GM20000 (cell line): ENCODE results near the gene ALOX5AP.
"Not testable (repeated sequence)": the region's sequence is repeated elsewhere in the genome, so short reads cannot be mapped to it uniquely, and the experiment has no call there.

Experiments
- DNase-seq: peaks from one replicate; pipeline ENCODE4 v3.0.0; 2012; ENCODE audit warnings: low spot score
- CTCF ChIP-seq: IDR thresholded peaks from 2 replicates; pipeline ENCODE4 v1.5.1; 2012; ENCODE audit warnings: mild to moderate bottlenecking, control low read depth; ENCODE audit errors: extremely low read depth, missing control alignments

Gene ALOX5AP

GRCh38 chr13:30745906-30746686 lies 10.8 kb downstream of the ALOX5AP start:
- TF ChIP-seq CTCF: no peak
- no peak for DNase-seq

GRCh38 chr13:30746791-30747190 lies 11.4 kb downstream of the ALOX5AP start:
- DNase-seq: no peak
- TF ChIP-seq CTCF: no peak

GRCh38 chr13:30747845-30748244 lies 12.5 kb downstream of the ALOX5AP start:
- not testable (repeated sequence) for DNase-seq

GRCh38 chr13:30748717-30749116 lies 13.4 kb downstream of the ALOX5AP start:
- no peak for TF ChIP-seq CTCF
- DNase-seq: no peak

GRCh38 chr13:30750036-30750435 lies 14.7 kb downstream of the ALOX5AP start:
- DNase-seq: no peak
- no peak for TF ChIP-seq CTCF

- no peak for TF ChIP-seq CTCF
- no peak for DNase-seq
Measured at GRCh38 chr13:30751183-30751933, 16.0 kb downstream of the ALOX5AP start.

- no peak for DNase-seq
- no peak for TF ChIP-seq CTCF
Measured at GRCh38 chr13:30752201-30752797, 17.0 kb downstream of the ALOX5AP start.
